Measurements from ENCODE around the gene ARID3A. TPM values are rescaled to one million over a fixed set of nuclear protein-coding genes. Genes with fewer than 3 reads are reported as not detected.
A peak's percentile ranks its signal among the peaks of the same experiment; 100 is the strongest.

The ARID3A gene
- total and polyA plus RNA-seq, 2 of the 13 experiments (the other 11 are each of a cell fraction or from before 2014, with no cell fraction given) = 71.3 to 77.9 TPM

GRCh38 chr19:932648-933552, 7.1 kb downstream of the ARID3A start (continued):
- TF ChIP-seq DBP (CRISPR knock-in tag; IDR thresholded peaks at IDR 0.05; ENCODE audit: not compliant biosample characterization) (no peak), CHD4 (IDR thresholded peaks at IDR 0.05; ENCODE audit: borderline replicate concordance, low read length) (no peak), ZBTB7B (CRISPR knock-in tag; IDR thresholded peaks at IDR 0.05) (peak; percentile 27; the same call in 1 of the 2 replicates), PAXIP1 (CRISPR knock-in tag; conservative IDR thresholded peaks at IDR 0.05) (0 out of 2 replicates have a peak, but pooled peaks have one; percentile 25), ZNF775 (CRISPR knock-in tag; IDR thresholded peaks at IDR 0.05; ENCODE audit: borderline replicate concordance) (no peak), ZNF670 (CRISPR knock-in tag; IDR thresholded peaks at IDR 0.05; ENCODE audit: borderline replicate concordance) (no peak), HOMEZ (CRISPR knock-in tag; IDR thresholded peaks at IDR 0.05; ENCODE audit: low read depth) (no peak), ZNF800 (CRISPR knock-in tag; IDR thresholded peaks at IDR 0.05) (no peak), HOXA3 (CRISPR knock-in tag; IDR thresholded peaks at IDR 0.05) (peak; percentile 25; the same call in 1 of the 2 replicates), CC2D1A (CRISPR knock-in tag; IDR thresholded peaks at IDR 0.05) (no peak), EZH2 (conservative IDR thresholded peaks at IDR 0.05; ENCODE audit: low read depth, low read length) (no peak), ZNF232 (CRISPR knock-in tag; IDR thresholded peaks at IDR 0.05; ENCODE audit: borderline replicate concordance) (no peak), KLF12 (CRISPR knock-in tag; IDR thresholded peaks at IDR 0.05; ENCODE audit: borderline replicate concordance) (0 out of 2 replicates have a peak, but pooled peaks have one; percentile 25), LRRFIP1 (CRISPR knock-in tag; conservative IDR thresholded peaks at IDR 0.05) (no peak), CBX5 (CRISPR knock-in tag; IDR thresholded peaks at IDR 0.05; ENCODE audit: borderline replicate concordance) (peak; percentile 21; the same call in 1 of the 2 replicates), ZSCAN21 (CRISPR knock-in tag; IDR thresholded peaks at IDR 0.05; ENCODE audit: borderline replicate concordance) (no peak), GTF2F1 (IDR thresholded peaks at IDR 0.05; ENCODE audit: low read length) (no peak), RBFOX2 (IDR thresholded peaks at IDR 0.05; ENCODE audit: low read depth, low read length) (peak; percentile 88)

All from HepG2 (cell line).